HepG2 (cell line): ENCODE results near the gene TLK1. TPM values are rescaled to one million over a fixed set of nuclear protein-coding genes. Genes with fewer than 3 reads are reported as not detected.

Experiments
- ATF4 ChIP-seq, 2 experiments: fragments of 450-650 bp in 1 of 2; sonication (generic) in 1 of 2; formaldehyde crosslinking; IDR thresholded peaks; 2 replicates each; pipeline versions ENCODE4 v1.5.0 to v1.8.0; 2020 to 2022; ENCODE audit warnings: mild to moderate bottlenecking in 1 of 2, missing genetic modification reagents in 1 of 2
- BRCA1 ChIP-seq: sonication (generic); formaldehyde crosslinking; IDR thresholded peaks from 2 replicates; pipeline ENCODE4 v1.4.0; 2020; ENCODE audit warnings: missing genetic modification reagents
- HNF1A ChIP-seq, 2 experiments: sonication (generic) in 1 of 2; formaldehyde crosslinking in 1 of 2; IDR thresholded peaks; 2 replicates each; pipeline versions ENCODE4 v1.4.0 to v1.6.1; 2016 to 2020; ENCODE audit warnings: borderline replicate concordance in 1 of 2, low read depth in 1 of 2, mild to moderate bottlenecking in 1 of 2, missing genetic modification reagents in 1 of 2
- KDM5A ChIP-seq: fragments of 200-600 bp; sonication (generic); IDR thresholded peaks from 2 replicates; pipeline ENCODE4 v1.7.0; 2018; ENCODE audit warnings: antibody characterized with exemption, mild to moderate bottlenecking, low read length, borderline replicate concordance
- PCBP1 ChIP-seq: fragments of 200-400 bp; formaldehyde crosslinking; IDR thresholded peaks from 2 replicates; pipeline ENCODE4 v1.6.1; 2017; ENCODE audit warnings: mild to moderate bottlenecking, low read depth, low read length, borderline replicate concordance
- RERE ChIP-seq: IDR thresholded peaks from 2 replicates; pipeline ENCODE4 v1.6.1; 2016; ENCODE audit warnings: low read depth, missing genetic modification reagents, missing compliant biosample characterization
- RNF219 ChIP-seq: sonication (generic); formaldehyde crosslinking; IDR thresholded peaks from 2 replicates; pipeline ENCODE4 v1.5.0; 2020; ENCODE audit warnings: mild to moderate bottlenecking, missing genetic modification reagents
- SP2 ChIP-seq: sonication (generic); formaldehyde crosslinking; IDR thresholded peaks from 2 replicates; pipeline ENCODE4 v1.5.1; 2020; ENCODE audit warnings: mild to moderate bottlenecking, missing genetic modification reagents
- THAP11 ChIP-seq: IDR thresholded peaks from 2 replicates; pipeline ENCODE4 v1.6.1; 2016; ENCODE audit warnings: missing biosample characterization, missing genetic modification reagents
- ZBTB7B ChIP-seq: sonication (generic); formaldehyde crosslinking; IDR thresholded peaks from 2 replicates; pipeline ENCODE4 v1.4.0; 2020; ENCODE audit warnings: missing genetic modification reagents
- ZNF275 ChIP-seq: sonication (generic); formaldehyde crosslinking; IDR thresholded peaks from 2 replicates; pipeline ENCODE4 v1.8.0; 2022; ENCODE audit warnings: missing genetic modification reagents, mild to moderate bottlenecking, inconsistent platforms, borderline replicate concordance
- ZNF652 ChIP-seq: IDR thresholded peaks from 2 replicates; pipeline ENCODE4 v1.6.1; 2016; ENCODE audit warnings: low read depth, borderline replicate concordance
- polyA plus RNA-seq, 8 experiments: library from polyadenylated mRNA; depleted of rRNA in 3 of 8; stranded (reverse) in 7 of 8; unstranded in 1 of 8; fragments of >200 nt; fragmentation: Illumina TruSeq in 4 of 8; extraction: Trizol in 4 of 8; gene quantifications; 2 replicates each; pipeline versions ENCODE4 v1.2.1 to v1.2.3, GENCODE V29; 2011 to 2016; ENCODE audit warnings: low read depth in 4 of 8, missing spikeins in 1 of 8, mixed read lengths in 1 of 8; ENCODE audit not compliant: insufficient read depth in 1 of 8
- total RNA-seq, 5 experiments: library from RNA; depleted of rRNA; stranded (reverse); fragments of >200 nt; fragmentation: Illumina TruSeq; extraction: Trizol; gene quantifications; 2 replicates each; pipeline ENCODE4 v1.2.3, GENCODE V29; 2016; ENCODE audit warnings: low read depth in 1 of 5

The TLK1 gene
- total and polyA plus RNA-seq, 2 of the 13 experiments (the other 11 are each of a cell fraction or from before 2014, with no cell fraction given): 16.8 to 28.7 TPM

GRCh38 chr2:171160956-171161740 lies 455 bp upstream of the TLK1 start (continued):
- TF ChIP-seq THAP11 (peak; percentile 45; the same call in 1 of the 2 replicates), ZNF275 (CRISPR knock-in tag) (no peak), ZBTB7B (CRISPR knock-in tag) (no peak), BRCA1 (peak; percentile 57; the same call in 1 of the 2 replicates), RNF219 (CRISPR knock-in tag) (0 out of 2 replicates have a peak, but pooled peaks have one; percentile 20), RERE (CRISPR knock-in tag) (no peak), ZNF652 (CRISPR knock-in tag) (no peak; the same call in 1 of the 2 replicates), HNF1A (IDR thresholded peaks at IDR 0.05; ENCODE audit: low read depth) (no peak), HNF1A (CRISPR knock-in tag; IDR thresholded peaks at IDR 0.05; ENCODE audit: borderline replicate concordance) (no peak), PCBP1 (no peak), ATF4 (CRISPR knock-in tag; IDR thresholded peaks at IDR 0.05) (no peak), SP2 (CRISPR knock-in tag) (no peak), KDM5A (0 out of 2 replicates have a peak, but pooled peaks have one; percentile 16)
